ENCODE data around the gene NEK4. TPM values are rescaled to one million over a fixed set of nuclear protein-coding genes. Genes with fewer than 3 reads are reported as not detected.
A peak's percentile ranks its signal among the peaks of the same experiment; 100 is the strongest.

The NEK4 gene
- total and polyA plus RNA-seq, 10 of the 15 experiments (the other 5 are each of a cell fraction or from before 2014, with no cell fraction given) = 7.0 to 29.1 (median 16.4) TPM

DNA sequence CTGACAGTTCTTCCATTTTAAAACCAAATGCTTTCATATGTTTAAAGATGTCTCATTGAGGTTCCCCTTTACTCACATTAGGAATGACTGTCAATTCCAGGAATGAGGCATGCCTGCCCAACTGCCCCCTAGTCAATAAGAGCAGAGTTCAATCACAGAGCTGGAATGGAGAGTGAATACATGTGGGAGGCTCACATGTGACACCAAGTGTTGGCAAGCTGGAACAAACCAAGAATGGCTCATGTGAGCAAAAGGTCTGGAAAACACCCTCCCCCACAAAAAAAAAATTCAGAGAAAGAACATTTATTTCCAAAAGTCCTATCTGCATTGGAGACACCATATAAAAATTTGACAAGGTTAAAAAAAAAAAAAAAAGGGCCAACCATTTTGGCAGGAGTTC is 88.7 kb downstream of the NEK4 start (continued):
- TF ChIP-seq GABPA (IDR thresholded peaks at IDR 0.05; ENCODE audit: low read depth) (no peak), ZNF217 (IDR thresholded peaks at IDR 0.05) (no peak), ETV6 (conservative IDR thresholded peaks at IDR 0.05 in 1 of 2, IDR thresholded peaks at IDR 0.05 in 1 of 2; ENCODE audit: borderline replicate concordance in 1 of 2, low read depth in 1 of 2) (no peak), FOXM1 (IDR thresholded peaks at IDR 0.05; ENCODE audit: low read depth, low read length) (peak; percentile 47; the same call in 1 of the 2 replicates), EZH2 (IDR thresholded peaks at IDR 0.05; ENCODE audit: borderline replicate concordance, control insufficient read depth, low read depth, low read length) (no peak), HDGF (IDR thresholded peaks at IDR 0.05) (no peak), CBX5 (IDR thresholded peaks at IDR 0.05; ENCODE audit: low read depth) (no peak), SREBF1 (IDR thresholded peaks at IDR 0.05; ENCODE audit: low read length) (no peak), TCF12 (IDR thresholded peaks at IDR 0.05; ENCODE audit: low read depth, low read length) (no peak), MYC (IDR thresholded peaks at IDR 0.05; ENCODE audit: insufficient read depth, insufficient read length, insufficient replicate concordance, low read length, severe bottlenecking) (no peak), PAX8 (IDR thresholded peaks at IDR 0.05) (no peak), STAT3 (IDR thresholded peaks at IDR 0.05; ENCODE audit: low read depth, low read length) (no peak), EED (IDR thresholded peaks at IDR 0.05; ENCODE audit: low read depth) (peak; percentile 73), KDM1A (IDR thresholded peaks at IDR 0.05; ENCODE audit: borderline replicate concordance) (no peak), SMAD1 (IDR thresholded peaks at IDR 0.05; ENCODE audit: low read depth, partially characterized antibody) (no peak), IRF4 (IDR thresholded peaks at IDR 0.05; ENCODE audit: low read depth, low read length) (peak; percentile 69; the same call in 1 of the 2 replicates), STAT1 (conservative IDR thresholded peaks at IDR 0.05) (no peak), MTA2 (IDR thresholded peaks at IDR 0.05; ENCODE audit: low read depth) (no peak), BHLHE40 (IDR thresholded peaks at IDR 0.05; ENCODE audit: borderline replicate concordance in 1 of 2, low read depth in 2 of 2, low read length in 1 of 2) (peak; percentile 57 to 66; a peak in 2 of 4 replicates), EP300 (IDR thresholded peaks at IDR 0.05; ENCODE audit: borderline replicate concordance in 1 of 2, control insufficient read depth in 1 of 2, low read depth in 2 of 2, low read length in 2 of 2) (no peak), GATAD2B (conservative IDR thresholded peaks at IDR 0.05; ENCODE audit: low read depth) (no peak)
- TF ChIP-seq, protein P1, sequence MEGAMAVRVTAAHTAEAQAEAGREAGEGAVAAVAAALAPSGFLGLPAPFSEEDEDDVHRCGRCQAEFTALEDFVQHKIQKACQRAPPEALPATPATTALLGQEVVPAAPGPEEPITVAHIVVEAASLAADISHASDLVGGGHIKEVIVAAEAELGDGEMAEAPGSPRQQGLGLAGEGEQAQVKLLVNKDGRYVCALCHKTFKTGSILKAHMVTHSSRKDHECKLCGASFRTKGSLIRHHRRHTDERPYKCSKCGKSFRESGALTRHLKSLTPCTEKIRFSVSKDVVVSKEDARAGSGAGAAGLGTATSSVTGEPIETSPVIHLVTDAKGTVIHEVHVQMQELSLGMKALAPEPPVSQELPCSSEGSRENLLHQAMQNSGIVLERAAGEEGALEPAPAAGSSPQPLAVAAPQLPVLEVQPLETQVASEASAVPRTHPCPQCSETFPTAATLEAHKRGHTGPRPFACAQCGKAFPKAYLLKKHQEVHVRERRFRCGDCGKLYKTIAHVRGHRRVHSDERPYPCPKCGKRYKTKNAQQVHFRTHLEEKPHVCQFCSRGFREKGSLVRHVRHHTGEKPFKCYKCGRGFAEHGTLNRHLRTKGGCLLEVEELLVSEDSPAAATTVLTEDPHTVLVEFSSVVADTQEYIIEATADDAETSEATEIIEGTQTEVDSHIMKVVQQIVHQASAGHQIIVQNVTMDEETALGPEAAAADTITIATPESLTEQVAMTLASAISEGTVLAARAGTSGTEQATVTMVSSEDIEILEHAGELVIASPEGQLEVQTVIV (IDR thresholded peaks at IDR 0.05; ENCODE audit: borderline replicate concordance, partially characterized antibody) = no peak
- TF ChIP-seq, protein P2, sequence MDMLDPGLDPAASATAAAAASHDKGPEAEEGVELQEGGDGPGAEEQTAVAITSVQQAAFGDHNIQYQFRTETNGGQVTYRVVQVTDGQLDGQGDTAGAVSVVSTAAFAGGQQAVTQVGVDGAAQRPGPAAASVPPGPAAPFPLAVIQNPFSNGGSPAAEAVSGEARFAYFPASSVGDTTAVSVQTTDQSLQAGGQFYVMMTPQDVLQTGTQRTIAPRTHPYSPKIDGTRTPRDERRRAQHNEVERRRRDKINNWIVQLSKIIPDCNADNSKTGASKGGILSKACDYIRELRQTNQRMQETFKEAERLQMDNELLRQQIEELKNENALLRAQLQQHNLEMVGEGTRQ (IDR thresholded peaks at IDR 0.05; ENCODE audit: borderline replicate concordance, low read depth, low read length) = no peak
- TF ChIP-seq, protein P3, sequence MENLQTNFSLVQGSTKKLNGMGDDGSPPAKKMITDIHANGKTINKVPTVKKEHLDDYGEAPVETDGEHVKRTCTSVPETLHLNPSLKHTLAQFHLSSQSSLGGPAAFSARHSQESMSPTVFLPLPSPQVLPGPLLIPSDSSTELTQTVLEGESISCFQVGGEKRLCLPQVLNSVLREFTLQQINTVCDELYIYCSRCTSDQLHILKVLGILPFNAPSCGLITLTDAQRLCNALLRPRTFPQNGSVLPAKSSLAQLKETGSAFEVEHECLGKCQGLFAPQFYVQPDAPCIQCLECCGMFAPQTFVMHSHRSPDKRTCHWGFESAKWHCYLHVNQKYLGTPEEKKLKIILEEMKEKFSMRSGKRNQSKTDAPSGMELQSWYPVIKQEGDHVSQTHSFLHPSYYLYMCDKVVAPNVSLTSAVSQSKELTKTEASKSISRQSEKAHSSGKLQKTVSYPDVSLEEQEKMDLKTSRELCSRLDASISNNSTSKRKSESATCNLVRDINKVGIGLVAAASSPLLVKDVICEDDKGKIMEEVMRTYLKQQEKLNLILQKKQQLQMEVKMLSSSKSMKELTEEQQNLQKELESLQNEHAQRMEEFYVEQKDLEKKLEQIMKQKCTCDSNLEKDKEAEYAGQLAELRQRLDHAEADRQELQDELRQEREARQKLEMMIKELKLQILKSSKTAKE (IDR thresholded peaks at IDR 0.05; ENCODE audit: low read depth, poor library complexity, severe bottlenecking) = peak; percentile 47
- TF ChIP-seq, protein P4, sequence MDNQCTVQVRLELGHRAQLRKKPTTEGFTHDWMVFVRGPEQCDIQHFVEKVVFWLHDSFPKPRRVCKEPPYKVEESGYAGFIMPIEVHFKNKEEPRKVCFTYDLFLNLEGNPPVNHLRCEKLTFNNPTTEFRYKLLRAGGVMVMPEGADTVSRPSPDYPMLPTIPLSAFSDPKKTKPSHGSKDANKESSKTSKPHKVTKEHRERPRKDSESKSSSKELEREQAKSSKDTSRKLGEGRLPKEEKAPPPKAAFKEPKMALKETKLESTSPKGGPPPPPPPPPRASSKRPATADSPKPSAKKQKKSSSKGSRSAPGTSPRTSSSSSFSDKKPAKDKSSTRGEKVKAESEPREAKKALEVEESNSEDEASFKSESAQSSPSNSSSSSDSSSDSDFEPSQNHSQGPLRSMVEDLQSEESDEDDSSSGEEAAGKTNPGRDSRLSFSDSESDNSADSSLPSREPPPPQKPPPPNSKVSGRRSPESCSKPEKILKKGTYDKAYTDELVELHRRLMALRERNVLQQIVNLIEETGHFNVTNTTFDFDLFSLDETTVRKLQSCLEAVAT (IDR thresholded peaks at IDR 0.05) = no peak

All from GM12878 (cell line).